ENCODE data around the gene RAD52. TPM values are rescaled to one million over a fixed set of nuclear protein-coding genes. Genes with fewer than 3 reads are reported as not detected.
"Not testable (repeated sequence)": the region's sequence is repeated elsewhere in the genome, so short reads cannot be mapped to it uniquely, and the experiment has no call there.

RAD52 gene
- total RNA-seq, 1 donor from 2014 or later = 21.2 TPM

GRCh38 chr12:936377-937345 is 12.8 kb downstream of the RAD52 start:
- no peak overlapping the region for H3K27ac Mint-ChIP-seq (ENCODE audit: unreplicated experiment)
- peaks cover 19% of the 10 kb centered on the region for H3K36me3 Mint-ChIP-seq (ENCODE audit: low read depth)
- no peak for DNase-seq (ENCODE audit: low read depth, low spot score)
- no peak overlapping the region for H3K4me3 Mint-ChIP-seq
- TF ChIP-seq CTCF (conservative IDR thresholded peaks at IDR 0.05) = no peak
- H3K4me1 Mint-ChIP-seq = no peaks in the 10 kb centered on the region
- H3K27me3 Mint-ChIP-seq (ENCODE audit: low read depth) = no peaks in the 10 kb centered on the region
- H3K9me3 Mint-ChIP-seq = no peaks in the 10 kb centered on the region

GRCh38 chr12:935891-936290 is 13.6 kb downstream of the RAD52 start:
- not testable (repeated sequence) for H3K27ac Mint-ChIP-seq (ENCODE audit: unreplicated experiment); H3K27me3 Mint-ChIP-seq (ENCODE audit: low read depth); H3K4me3 Mint-ChIP-seq; DNase-seq (ENCODE audit: low read depth, low spot score); H3K9me3 Mint-ChIP-seq; H3K4me1 Mint-ChIP-seq
- peaks cover 20% of the 10 kb centered on the region for H3K36me3 Mint-ChIP-seq (ENCODE audit: low read depth)

GRCh38 chr12:931591-931990 is 17.9 kb downstream of the RAD52 start:
- Mint-ChIP-seq H3K36me3 (ENCODE audit: low read depth) (peaks cover 15% of the 10 kb centered on the region), H3K27ac (ENCODE audit: unreplicated experiment) (no peak overlapping the region)

GRCh38 chr12:931060-931459 is 18.4 kb downstream of the RAD52 start:
- Mint-ChIP-seq H3K4me1 (no peaks in the 10 kb centered on the region), H3K27ac (ENCODE audit: unreplicated experiment) (no peak overlapping the region), H3K36me3 (ENCODE audit: low read depth) (peaks cover 16% of the 10 kb centered on the region), H3K9me3 (no peaks in the 10 kb centered on the region), H3K27me3 (ENCODE audit: low read depth) (no peaks in the 10 kb centered on the region), H3K4me3 (no peak overlapping the region)
- no peak for DNase-seq (ENCODE audit: low read depth, low spot score)
- TF ChIP-seq CTCF (conservative IDR thresholded peaks at IDR 0.05) = no peak

More at GRCh38 chr12:931591-931990, 17.9 kb downstream of the RAD52 start:
- no peak overlapping the region for H3K4me3 Mint-ChIP-seq
- H3K9me3 Mint-ChIP-seq = no peaks in the 10 kb centered on the region
- no peak for TF ChIP-seq CTCF (conservative IDR thresholded peaks at IDR 0.05)
- no peak for DNase-seq (ENCODE audit: low read depth, low spot score)
- no peaks in the 10 kb centered on the region for H3K27me3 Mint-ChIP-seq (ENCODE audit: low read depth)
- no peaks in the 10 kb centered on the region for H3K4me1 Mint-ChIP-seq

GRCh38 chr12:926641-927040 is 22.9 kb downstream of the RAD52 start:
- no peak for DNase-seq (ENCODE audit: low read depth, low spot score)
- Mint-ChIP-seq H3K9me3 (no peaks in the 10 kb centered on the region), H3K27me3 (ENCODE audit: low read depth) (no peaks in the 10 kb centered on the region), H3K36me3 (ENCODE audit: low read depth) (peaks cover 22% of the 10 kb centered on the region), H3K27ac (ENCODE audit: unreplicated experiment) (no peak overlapping the region), H3K4me1 (no peaks in the 10 kb centered on the region), H3K4me3 (no peak overlapping the region)
- no peak for TF ChIP-seq CTCF (conservative IDR thresholded peaks at IDR 0.05)

GRCh38 chr12:922285-922684 is 27.2 kb downstream of the RAD52 start:
- no peak overlapping the region for H3K27ac Mint-ChIP-seq (ENCODE audit: unreplicated experiment)
- no peak overlapping the region for H3K4me3 Mint-ChIP-seq
- H3K27me3 Mint-ChIP-seq (ENCODE audit: low read depth) = no peaks in the 10 kb centered on the region
- DNase-seq (ENCODE audit: low read depth, low spot score) = no peak
- H3K36me3 Mint-ChIP-seq (ENCODE audit: low read depth) = peaks cover 29% of the 10 kb centered on the region
- no peaks in the 10 kb centered on the region for H3K9me3 Mint-ChIP-seq
- no peaks in the 10 kb centered on the region for H3K4me1 Mint-ChIP-seq
- TF ChIP-seq CTCF (conservative IDR thresholded peaks at IDR 0.05) = no peak

All from neural crest cell (in vitro differentiated cells).